Adrenal gland (tissue), 12 donors: Measurements from ENCODE around the gene LRRC55. TPM values are rescaled to one million over a fixed set of nuclear protein-coding genes. Genes with fewer than 3 reads are reported as not detected.

Experiments
- DNase-seq, 7 donors: peaks; one replicate each; pipeline ENCODE4 v3.0.0-alpha.2; 2019 to 2020
- H3K27ac ChIP-seq, 5 donors: fragments of 200-600 bp; sonication (generic) in 4 of 5; 1 replicate in 3 of 5; 2 replicates in 2 of 5; pipeline versions ENCODE4 v1.5.1 to v1.8.0; 2016 to 2020; ENCODE audit warnings: mild to moderate bottlenecking in 1 of 5
- H3K27me3 ChIP-seq: fragments of 200-600 bp; 2 replicates; pipeline ENCODE4 v1.8.0; 2021
- H3K36me3 ChIP-seq, 2 donors: fragments of 200-600 bp; replicated peaks in 1 of 2; 1 replicate in 1 of 2; 2 replicates in 1 of 2; pipeline versions ENCODE4 v1.5.1 to v1.8.0; 2018 to 2022
- H3K4me1 ChIP-seq, 2 donors: fragments of 200-600 bp; replicated peaks in 1 of 2; 1 replicate in 1 of 2; 2 replicates in 1 of 2; pipeline versions ENCODE4 v1.5.1 to v1.8.0; 2018 to 2021
- H3K4me3 ChIP-seq, 4 donors: fragments of 200-600 bp; sonication (generic) in 3 of 4; one replicate each; pipeline ENCODE4 v1.5.1; 2016 to 2018
- H3K9me3 ChIP-seq, 3 donors: fragments of 200-600 bp; sonication (generic) in 1 of 3; replicated peaks in 1 of 3; 1 replicate in 2 of 3; 2 replicates in 1 of 3; pipeline versions ENCODE4 v1.5.1 to v1.8.0; 2016 to 2021
- POLR2A ChIP-seq, 2 donors: fragments of 450-650 bp; IDR thresholded peaks; one replicate each; pipeline ENCODE4 v1.6.1; 2017; ENCODE audit warnings: antibody characterized with exemption in 2 of 2, mild to moderate bottlenecking in 2 of 2, moderate library complexity in 1 of 2
- whole genome bisulfite sequencing, 4 donors: extraction: QIAGEN DNeasy Blood & Tissue Kit in 2 of 4; methylation state at CpG; one replicate each; pipeline versions ENCODE4 v1.1.5 to v1.1.7; 2013 to 2017; 5-methylcytosine and 5-hydroxymethylcytosine counted together
- intact Hi-C, 2 donors: fragments of 100-400 bp; cut with DNase I; formaldehyde crosslinking; loops; one replicate each; pipeline versions ENCODE4 v1.14.1 to v1.15.0; 2022 to 2023
- polyA plus RNA-seq, 3 donors: library from polyadenylated mRNA; stranded (reverse); fragments of 200-250 nt in 2 of 3; fragments of 350-450 nt in 1 of 3; fragmentation: Illumina TruSeq in 1 of 3; extraction: RNeasy Lipid Tissue Mini Kit (QIAGEN cat#74804) in 1 of 3; gene quantifications; one replicate each; pipeline ENCODE4 v1.2.3, GENCODE V29; 2013 to 2014
- total RNA-seq, 9 donors: library from RNA; depleted of rRNA in 4 of 9; stranded (reverse); fragments of >200 nt in 4 of 9; fragments of 120-200 nt in 1 of 9; fragmentation: NEBNext Ultra II Directional in 1 of 9; extraction: Animal tissue kit (Norgen Biotek cat#: 25700) in 1 of 9; gene quantifications; one replicate each; pipeline versions ENCODE4 v1.1.0 to v1.2.4, GENCODE V29; 2013 to 2023
- TF ChIP-seq, protein P1 (sequence below), 6 experiments: fragments of 450-650 bp in 4 of 6; fragments of 200-600 bp in 2 of 6; sonication (generic) in 1 of 6; IDR thresholded peaks; 1 replicate in 5 of 6; 2 replicates in 1 of 6; pipeline versions ENCODE4 v1.5.1 to v1.8.0; 2016 to 2021; ENCODE audit warnings: antibody characterized with exemption in 6 of 6, mild to moderate bottlenecking in 2 of 6, moderate library complexity in 1 of 6
- donor health status: healthy with polysubstance abuse.
- donor health status: Bipolar disorder and iron deficiency.
- donor health status: DM: yes; HTN: yes; CAD: no.
- donor health status: DM: no; HTN: no; CAD: no.
- donor health status: DM: no; HTN: no; CAD: no.
- donor health status: DM: yes; HTN: yes; CAD: no.

The LRRC55 gene
- total and polyA plus RNA-seq, 12 donors = 0.08 to 1.1 (median 0.50) TPM; not detected in 1

DNA sequence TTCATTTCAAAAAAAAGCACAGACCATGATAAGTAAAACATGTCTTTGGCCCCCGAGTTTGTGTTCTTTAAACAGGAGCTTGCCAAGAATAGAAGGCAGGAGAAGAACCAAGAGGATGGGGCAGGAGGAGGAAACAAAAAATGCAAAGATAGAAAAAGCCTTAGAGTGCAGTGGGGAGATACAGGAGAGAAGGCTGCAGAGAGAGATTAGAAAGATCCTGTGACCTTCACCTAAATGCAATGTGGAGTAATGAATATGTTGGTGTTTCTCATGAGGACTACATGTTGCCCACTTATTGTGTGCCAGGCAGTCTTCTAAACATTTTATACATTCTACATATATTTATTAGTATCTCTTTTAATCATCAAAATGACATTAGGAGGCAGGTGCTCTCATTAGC lies 57.6 kb downstream of the LRRC55 start:
- TF ChIP-seq, protein P1, sequence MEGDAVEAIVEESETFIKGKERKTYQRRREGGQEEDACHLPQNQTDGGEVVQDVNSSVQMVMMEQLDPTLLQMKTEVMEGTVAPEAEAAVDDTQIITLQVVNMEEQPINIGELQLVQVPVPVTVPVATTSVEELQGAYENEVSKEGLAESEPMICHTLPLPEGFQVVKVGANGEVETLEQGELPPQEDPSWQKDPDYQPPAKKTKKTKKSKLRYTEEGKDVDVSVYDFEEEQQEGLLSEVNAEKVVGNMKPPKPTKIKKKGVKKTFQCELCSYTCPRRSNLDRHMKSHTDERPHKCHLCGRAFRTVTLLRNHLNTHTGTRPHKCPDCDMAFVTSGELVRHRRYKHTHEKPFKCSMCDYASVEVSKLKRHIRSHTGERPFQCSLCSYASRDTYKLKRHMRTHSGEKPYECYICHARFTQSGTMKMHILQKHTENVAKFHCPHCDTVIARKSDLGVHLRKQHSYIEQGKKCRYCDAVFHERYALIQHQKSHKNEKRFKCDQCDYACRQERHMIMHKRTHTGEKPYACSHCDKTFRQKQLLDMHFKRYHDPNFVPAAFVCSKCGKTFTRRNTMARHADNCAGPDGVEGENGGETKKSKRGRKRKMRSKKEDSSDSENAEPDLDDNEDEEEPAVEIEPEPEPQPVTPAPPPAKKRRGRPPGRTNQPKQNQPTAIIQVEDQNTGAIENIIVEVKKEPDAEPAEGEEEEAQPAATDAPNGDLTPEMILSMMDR (IDR thresholded peaks at IDR 0.05) = no peak
- TF ChIP-seq POLR2A (IDR thresholded peaks at IDR 0.05) = no peak
- Histone ChIP-seq H3K27me3 (peaks cover 8% of the 10 kb centered on the region), H3K27ac (no peak overlapping the region), H3K36me3 (no peaks in the 10 kb centered on the region), H3K4me3 (no peak overlapping the region), H3K4me1 (no peaks in the 10 kb centered on the region), H3K9me3 (no peaks in the 10 kb centered on the region)
- WGBS, 4 donors = 62 to 76% (median 70%) methylated on average over 1 of the region's 1 CpG
- no peak for DNase-seq
- intact Hi-C loops = no loop called here

DNA sequence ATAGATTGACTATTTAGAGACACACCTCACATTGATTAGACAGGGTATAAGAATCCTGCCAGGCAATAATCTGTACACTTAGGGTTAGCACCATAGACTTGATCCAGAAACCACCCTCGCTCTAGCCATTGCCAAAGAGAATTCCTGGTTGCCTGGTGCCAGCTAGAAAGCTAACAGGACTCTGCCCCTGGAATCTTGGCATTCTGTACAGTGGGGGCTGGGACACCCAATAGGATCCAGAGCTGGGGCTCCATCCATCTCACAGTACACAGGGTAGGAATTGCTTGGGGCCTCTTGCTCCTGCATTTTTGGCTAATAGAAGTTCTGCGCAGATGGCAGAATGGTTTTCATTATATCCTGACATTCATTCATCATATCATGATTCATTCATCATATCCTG lies 58.3 kb downstream of the LRRC55 start:
- Histone ChIP-seq H3K27ac (no peak overlapping the region), H3K4me3 (no peak overlapping the region), H3K27me3 (peaks cover 8% of the 10 kb centered on the region), H3K9me3 (no peaks in the 10 kb centered on the region), H3K4me1 (no peaks in the 10 kb centered on the region), H3K36me3 (no peaks in the 10 kb centered on the region)
- WGBS, 4 donors = 81 to 95% (median 92%) methylated on average over 2 of the region's 2 CpGs
- TF ChIP-seq, protein P1 (IDR thresholded peaks at IDR 0.05) = no peak
- no peak for TF ChIP-seq POLR2A (IDR thresholded peaks at IDR 0.05)
- DNase-seq = no peak
- intact Hi-C loops = loop anchor here in 1 of 2 donors (10.0 kb wide), 1 partner anchor 95 kb away; no protein-coding TSS in a partner anchor

DNA sequence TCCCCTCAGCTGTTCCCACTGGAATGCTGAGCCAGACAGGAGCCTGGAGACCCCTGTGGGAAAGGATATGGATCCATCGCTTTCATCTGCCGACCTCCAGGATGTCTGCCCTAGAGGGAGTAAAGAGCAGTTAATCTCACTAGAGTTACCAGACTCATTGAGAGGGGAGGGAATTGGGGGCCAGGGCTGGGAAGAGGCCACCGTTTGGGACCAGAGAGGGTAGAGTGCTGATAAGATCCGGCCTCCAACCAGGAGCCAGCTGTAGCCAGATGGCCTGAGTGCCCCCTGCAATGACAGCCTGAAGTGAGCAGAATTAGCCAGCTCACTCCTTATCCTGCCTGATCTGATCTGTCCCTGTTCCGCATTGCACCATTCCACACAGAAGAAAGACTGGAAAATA lies 59.0 kb downstream of the LRRC55 start:
- H3K4me3 ChIP-seq = no peak overlapping the region
- H3K36me3 ChIP-seq = no peaks in the 10 kb centered on the region
- no peak overlapping the region for H3K27ac ChIP-seq
- H3K9me3 ChIP-seq = no peaks in the 10 kb centered on the region
- DNase-seq = no peak
- WGBS, 4 donors = 41 to 54% (median 44%) methylated on average over 5 of the region's 5 CpGs
- peaks cover 8% of the 10 kb centered on the region for H3K27me3 ChIP-seq
- H3K4me1 ChIP-seq = no peaks in the 10 kb centered on the region
- no peak for TF ChIP-seq POLR2A (IDR thresholded peaks at IDR 0.05)
- TF ChIP-seq, protein P1 (IDR thresholded peaks at IDR 0.05) = no peak
- intact Hi-C loops = loop anchor here in 1 of 2 donors (10.0 kb wide), 1 partner anchor 96 kb away; no protein-coding TSS in a partner anchor

Other genes with a start within 250 kb of the LRRC55 start
- gene OR5AK2, start 193.0 kb upstream of the LRRC55 start, total RNA-seq = not detected
- gene OR5AK2, start 193.0 kb upstream of the LRRC55 start, polyA plus RNA-seq = not detected
- gene APLNR, start 55.3 kb downstream of the LRRC55 start, total RNA-seq = 10 to 100 TPM in 3 of 9 donors, 1 to 10 TPM in 6; 3.4 to 30.1 (median 6.9) TPM
- gene APLNR, start 55.3 kb downstream of the LRRC55 start, polyA plus RNA-seq = 1 to 10 TPM; 1.1 to 2.5 (median 2.1) TPM
- 100 to 1,000 TPM in 7 of 9 donors, 10 to 100 TPM in 2; 24.5 to 203 (median 136) TPM for gene TNKS1BP1, start 143.0 kb downstream of the LRRC55 start, total RNA-seq
- 100 to 1,000 TPM; 113 to 338 (median 209) TPM for gene TNKS1BP1, start 143.0 kb downstream of the LRRC55 start, polyA plus RNA-seq
- 10 to 100 TPM; 37.4 to 68.3 (median 59.0) TPM for gene SSRP1, start 153.9 kb downstream of the LRRC55 start, total RNA-seq
- 100 to 1,000 TPM in 1 of 3 donors, 10 to 100 TPM in 2; 25.3 to 106 (median 31.0) TPM for gene SSRP1, start 153.9 kb downstream of the LRRC55 start, polyA plus RNA-seq
- gene P2RX3, start 156.4 kb downstream of the LRRC55 start, total RNA-seq = 1 to 10 TPM in 4 of 9 donors, under 1 TPM in 4, not detected in 1; 0.11 to 2.5 (median 0.97) TPM
- under 1 TPM in 2 of 3 donors, not detected in 1; 0.13 to 0.66 TPM for gene P2RX3, start 156.4 kb downstream of the LRRC55 start, polyA plus RNA-seq
- gene PRG3, start 199.2 kb downstream of the LRRC55 start, total RNA-seq = not detected
- gene PRG3, start 199.2 kb downstream of the LRRC55 start, polyA plus RNA-seq = not detected
- gene PRG2, start 208.7 kb downstream of the LRRC55 start, total RNA-seq = under 1 TPM in 2 of 9 donors, not detected in 7; 0.27 to 0.28 TPM
- gene PRG2, start 208.7 kb downstream of the LRRC55 start, polyA plus RNA-seq = under 1 TPM in 2 of 3 donors, not detected in 1; 0.24 to 0.97 TPM
- gene SLC43A3, start 245.2 kb downstream of the LRRC55 start, total RNA-seq = 10 to 100 TPM; 14.0 to 72.7 (median 31.4) TPM
- gene SLC43A3, start 245.2 kb downstream of the LRRC55 start, polyA plus RNA-seq = 10 to 100 TPM; 20.7 to 36.1 (median 23.2) TPM